ENCODE measurements around the gene BCL2L15.

DNA sequence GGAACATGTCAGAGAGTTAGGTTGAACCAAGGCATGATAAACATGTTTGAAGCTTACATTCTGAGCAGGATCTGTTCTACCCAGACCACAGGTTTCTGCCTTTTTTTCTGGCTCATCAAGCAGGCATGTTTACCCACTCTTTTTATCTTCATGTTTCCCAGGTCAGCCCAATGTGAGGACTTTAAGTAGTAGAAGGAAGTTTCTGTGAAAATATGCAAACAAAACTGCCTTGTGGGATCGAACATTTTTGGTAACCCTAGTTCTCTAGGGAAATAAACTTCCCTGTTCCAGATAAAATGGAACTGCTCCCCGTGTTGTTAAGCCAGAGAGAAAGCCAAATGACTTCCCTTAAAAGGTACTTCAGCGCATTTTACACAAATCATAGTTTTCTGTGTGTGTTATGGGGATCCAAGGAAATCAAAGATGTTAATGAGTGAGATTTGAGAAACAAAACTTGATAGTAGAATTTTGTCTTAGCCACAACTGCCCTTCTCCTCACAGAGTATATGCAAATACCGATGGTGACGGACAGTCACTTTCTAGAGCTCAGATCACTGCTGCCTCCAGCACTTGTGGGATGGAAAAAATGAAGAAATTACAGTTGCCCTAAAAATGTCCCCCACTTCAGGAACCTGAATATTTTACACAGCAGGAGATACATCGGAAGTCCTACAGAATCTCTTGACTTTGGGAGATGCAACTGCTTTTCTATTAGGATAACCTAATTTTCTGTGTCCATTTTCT is 41.0 kb upstream of the BCL2L15 start:
- TF ChIP-seq, protein P1, sequence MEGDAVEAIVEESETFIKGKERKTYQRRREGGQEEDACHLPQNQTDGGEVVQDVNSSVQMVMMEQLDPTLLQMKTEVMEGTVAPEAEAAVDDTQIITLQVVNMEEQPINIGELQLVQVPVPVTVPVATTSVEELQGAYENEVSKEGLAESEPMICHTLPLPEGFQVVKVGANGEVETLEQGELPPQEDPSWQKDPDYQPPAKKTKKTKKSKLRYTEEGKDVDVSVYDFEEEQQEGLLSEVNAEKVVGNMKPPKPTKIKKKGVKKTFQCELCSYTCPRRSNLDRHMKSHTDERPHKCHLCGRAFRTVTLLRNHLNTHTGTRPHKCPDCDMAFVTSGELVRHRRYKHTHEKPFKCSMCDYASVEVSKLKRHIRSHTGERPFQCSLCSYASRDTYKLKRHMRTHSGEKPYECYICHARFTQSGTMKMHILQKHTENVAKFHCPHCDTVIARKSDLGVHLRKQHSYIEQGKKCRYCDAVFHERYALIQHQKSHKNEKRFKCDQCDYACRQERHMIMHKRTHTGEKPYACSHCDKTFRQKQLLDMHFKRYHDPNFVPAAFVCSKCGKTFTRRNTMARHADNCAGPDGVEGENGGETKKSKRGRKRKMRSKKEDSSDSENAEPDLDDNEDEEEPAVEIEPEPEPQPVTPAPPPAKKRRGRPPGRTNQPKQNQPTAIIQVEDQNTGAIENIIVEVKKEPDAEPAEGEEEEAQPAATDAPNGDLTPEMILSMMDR (IDR thresholded peaks at IDR 0.05) = no peak
- TF ChIP-seq POLR2A (IDR thresholded peaks at IDR 0.05) = no peak

All from lower leg skin (tissue), 3 donors.